Naive thymus-derived CD4-positive, alpha-beta T cell (primary cell): ENCODE data around the gene CARS2. TPM values are rescaled to one million over a fixed set of nuclear protein-coding genes. Genes with fewer than 3 reads are reported as not detected.

Experiments
- ATAC-seq: fragments of 150-1000 bp; cut with Tn5 transposase; 2 replicates; pipeline ENCODE4 v1.10.0; 2021; ENCODE audit warnings: mild to moderate bottlenecking, moderate library complexity
- CTCF ChIA-PET: fragments of 350-600 bp; sonication (Branson Sonifier 250); formaldehyde crosslinking; loops from one replicate; lab custom pipeline; 2021; ENCODE audit warnings: antibody characterized with exemption; lab: Charles Lee
- POLR2A ChIA-PET: fragments of 350-600 bp; sonication (Branson Sonifier 250); formaldehyde crosslinking; loops from one replicate; lab custom pipeline; 2021; ENCODE audit warnings: antibody characterized with exemption, inconsistent platforms; lab: Charles Lee
- DNase-seq, 9 donors: peaks; one replicate each; pipeline versions ENCODE4 v3.0.0 to v3.0.0-alpha.2; 2020 to 2022; ENCODE audit warnings: mixed read lengths in 1 of 9
- H3K27ac ChIP-seq: one replicate; pipeline ENCODE4 v1.7.0; 2013; ENCODE audit warnings: mild to moderate bottlenecking, low read depth, low read length, moderate library complexity
- H3K27me3 ChIP-seq, 2 donors: one replicate each; pipeline ENCODE4 v1.7.0; 2013; ENCODE audit warnings: low read length in 2 of 2, mild to moderate bottlenecking in 2 of 2, moderate library complexity in 2 of 2; ENCODE audit not compliant: control insufficient read depth in 2 of 2, insufficient read depth in 2 of 2
- H3K36me3 ChIP-seq, 3 experiments: 1 replicate in 2 of 3; 2 replicates in 1 of 3; pipeline ENCODE4 v1.7.0; 2013; ENCODE audit warnings: low read length in 3 of 3, mild to moderate bottlenecking in 3 of 3, moderate library complexity in 1 of 3; ENCODE audit not compliant: insufficient read depth in 3 of 3, control insufficient read depth in 2 of 3
- H3K4me1 ChIP-seq, 2 donors: one replicate each; pipeline ENCODE4 v1.7.0; 2013; ENCODE audit warnings: low read length in 2 of 2, mild to moderate bottlenecking in 2 of 2, moderate library complexity in 1 of 2; ENCODE audit not compliant: control insufficient read depth in 2 of 2, insufficient read depth in 2 of 2
- H3K4me3 ChIP-seq: 2 replicates; pipeline ENCODE4 v1.7.0; 2013; ENCODE audit warnings: mild to moderate bottlenecking, low read length
- H3K9me3 ChIP-seq, 3 experiments: 1 replicate in 2 of 3; 2 replicates in 1 of 3; pipeline ENCODE4 v1.7.0; 2013; ENCODE audit warnings: low read length in 3 of 3; ENCODE audit not compliant: control insufficient read depth in 2 of 3
- H3K27ac Mint-ChIP-seq, 9 donors: one replicate each; pipeline ENCODE4 v1.8.0; 2020 to 2022; ENCODE audit warnings: mixed read lengths in 9 of 9, mild to moderate bottlenecking in 8 of 9, moderate library complexity in 5 of 9, inconsistent platforms in 2 of 9
- H3K27me3 Mint-ChIP-seq, 5 donors: one replicate each; pipeline ENCODE4 v1.8.0; 2021 to 2022; ENCODE audit warnings: mixed read lengths in 5 of 5, mild to moderate bottlenecking in 1 of 5
- H3K36me3 Mint-ChIP-seq, 5 donors: one replicate each; pipeline ENCODE4 v1.8.0; 2020 to 2022; ENCODE audit warnings: mixed read lengths in 5 of 5, mild to moderate bottlenecking in 3 of 5, inconsistent platforms in 1 of 5
- H3K4me1 Mint-ChIP-seq, 7 donors: one replicate each; pipeline ENCODE4 v1.8.0; 2020 to 2022; ENCODE audit warnings: mixed read lengths in 7 of 7, mild to moderate bottlenecking in 3 of 7, inconsistent platforms in 1 of 7
- H3K4me3 Mint-ChIP-seq, 10 donors: one replicate each; pipeline ENCODE4 v1.8.0; 2020 to 2022; ENCODE audit warnings: mild to moderate bottlenecking in 10 of 10, mixed read lengths in 10 of 10, moderate library complexity in 6 of 10, inconsistent platforms in 2 of 10
- H3K9me3 Mint-ChIP-seq, 11 donors: one replicate each; pipeline ENCODE4 v1.8.0; 2020 to 2022; ENCODE audit warnings: mixed read lengths in 11 of 11, mild to moderate bottlenecking in 4 of 11, inconsistent platforms in 1 of 11, moderate library complexity in 1 of 11
- intact Hi-C, 2 donors: fragments of 100-400 bp; cut with micrococcal nuclease; formaldehyde crosslinking; loops; one replicate each; pipeline ENCODE4 v1.15.1; 2023
- polyA plus RNA-seq, 2 donors: library from polyadenylated mRNA; unstranded; fragments of 300-500 nt; fragmentation: Illumina TruSeq; gene quantifications; one replicate each; pipeline ENCODE4 v1.2.3, GENCODE V29; 2021
- total RNA-seq, 6 experiments: library from RNA in 5 of 6; stranded (reverse) in 5 of 6; gene quantifications; 1 replicate in 5 of 6; 2 replicates in 1 of 6; pipeline ENCODE4 v1.2.3 and lab custom pipeline; 2021 to 2026

The CARS2 gene
- total and polyA plus RNA-seq, 7 experiments from 2014 or later, result 28.6 to 106 (median 85.8) TPM

- Histone ChIP-seq H3K36me3 (peaks cover 0 to 68% (median 0%) of the 10 kb centered on the region in 3 experiments), H3K9me3 (no peaks in the 10 kb centered on the region), H3K27ac (no peak overlapping the region), H3K27me3 (no peaks in the 10 kb centered on the region), H3K4me3 (no peak overlapping the region), H3K4me1 (no peaks in the 10 kb centered on the region)
- intact Hi-C loops, result no loop called here
- Mint-ChIP-seq H3K27me3 (no peaks in the 10 kb centered on the region), H3K4me1 (peaks cover 0 to 8% (median 6%) of the 10 kb centered on the region in 7 donors), H3K27ac (peak overlapping the region in 1 of 9 donors; percentile 5), H3K36me3 (peaks cover 6 to 25% (median 8%) of the 10 kb centered on the region in 5 donors), H3K9me3 (no peaks in the 10 kb centered on the region), H3K4me3 (no peak overlapping the region)
- DNase-seq, result no peak
- CTCF ChIA-PET, result interaction anchor here (0.5 kb wide), 1 partner anchor 24 kb away, joined by 3 read pairs; no protein-coding TSS in a partner anchor
- ATAC-seq, result no peak
- POLR2A ChIA-PET, result interaction anchor here (0.5 kb wide), 1 partner anchor 28 kb away, joined by 5 read pairs; no protein-coding TSS in a partner anchor
Measured at GRCh38 chr13:110687736-110688135, 18.2 kb downstream of the CARS2 start.

- Histone ChIP-seq H3K4me1 (no peaks in the 10 kb centered on the region), H3K4me3 (no peak overlapping the region), H3K36me3 (peaks cover 0 to 81% (median 0%) of the 10 kb centered on the region in 3 experiments), H3K9me3 (no peaks in the 10 kb centered on the region), H3K27ac (no peak overlapping the region), H3K27me3 (no peaks in the 10 kb centered on the region)
- ChIA-PET POLR2A (no interaction called here), CTCF (no interaction called here)
- intact Hi-C loops, result no loop called here
- no peak for ATAC-seq
- H3K4me1 Mint-ChIP-seq, result peaks cover 0 to 13% (median 4%) of the 10 kb centered on the region in 7 donors
- H3K4me3 Mint-ChIP-seq, result no peak overlapping the region
- peaks cover 6 to 29% (median 12%) of the 10 kb centered on the region in 5 donors for H3K36me3 Mint-ChIP-seq
- no peak for DNase-seq
- no peaks in the 10 kb centered on the region for H3K9me3 Mint-ChIP-seq
- peak overlapping the region in 3 of 9 donors; percentile 4 to 45 (median 14) for H3K27ac Mint-ChIP-seq
- no peaks in the 10 kb centered on the region for H3K27me3 Mint-ChIP-seq
Measured at GRCh38 chr13:110685305-110686020, 20.5 kb downstream of the CARS2 start.

- H3K36me3 Mint-ChIP-seq, result peaks cover 6 to 34% (median 13%) of the 10 kb centered on the region in 5 donors
- ATAC-seq, result no peak
- H3K4me1 Mint-ChIP-seq, result peaks cover 0 to 11% (median 4%) of the 10 kb centered on the region in 7 donors
- H3K4me3 Mint-ChIP-seq, result no peak overlapping the region
- no peak overlapping the region for H3K27ac ChIP-seq
- H3K27me3 ChIP-seq, result no peaks in the 10 kb centered on the region
- intact Hi-C loops, result loop anchor here in 1 of 2 donors (5.0 kb wide), 1 partner anchor 368 kb away; no protein-coding TSS in a partner anchor
- ChIA-PET POLR2A (interaction anchor here (1.2 kb wide), 1 partner anchor 18 kb away, joined by 3 read pairs; no protein-coding TSS in a partner anchor), CTCF (interaction anchor here (1.2 to 2.0 kb wide), 5 partner anchors 7 to 134 kb away, joined by 3 to 23 read pairs (median 7); no protein-coding TSS in a partner anchor)
- H3K9me3 ChIP-seq, result no peaks in the 10 kb centered on the region
- H3K27me3 Mint-ChIP-seq, result no peaks in the 10 kb centered on the region
- H3K9me3 Mint-ChIP-seq, result no peaks in the 10 kb centered on the region
- H3K27ac Mint-ChIP-seq, result no peak overlapping the region
- no peaks in the 10 kb centered on the region for H3K4me1 ChIP-seq
- peaks cover 0 to 82% (median 0%) of the 10 kb centered on the region in 3 experiments for H3K36me3 ChIP-seq
- no peak for DNase-seq
- H3K4me3 ChIP-seq, result no peak overlapping the region
Measured at GRCh38 chr13:110684388-110685056, 21.4 kb downstream of the CARS2 start.

GRCh38 chr13:110683921-110684320 is 22.0 kb downstream of the CARS2 start:
- no peak overlapping the region for H3K4me3 ChIP-seq
- H3K36me3 Mint-ChIP-seq, result peaks cover 6 to 34% (median 14%) of the 10 kb centered on the region in 5 donors
- POLR2A ChIA-PET, result interaction anchor here (1.0 to 1.3 kb wide), 3 partner anchors 18 to 31 kb away, joined by 3 to 12 read pairs (median 4); no protein-coding TSS in a partner anchor
- H3K27me3 Mint-ChIP-seq, result no peaks in the 10 kb centered on the region
- H3K4me1 ChIP-seq, result no peaks in the 10 kb centered on the region
- no peaks in the 10 kb centered on the region for H3K9me3 Mint-ChIP-seq
- peaks cover 0 to 79% (median 2%) of the 10 kb centered on the region in 3 experiments for H3K36me3 ChIP-seq
- H3K4me1 Mint-ChIP-seq, result peaks cover 0 to 12% (median 4%) of the 10 kb centered on the region in 7 donors
- no peak for ATAC-seq
- DNase-seq, result no peak
- no peak overlapping the region for H3K27ac Mint-ChIP-seq
- intact Hi-C loops, result loop anchor here (1.0 to 5.0 kb wide), 6 partner anchors 21 to 368 kb away; no protein-coding TSS in a partner anchor
- no peaks in the 10 kb centered on the region for H3K9me3 ChIP-seq
- H3K27ac ChIP-seq, result no peak overlapping the region
- H3K27me3 ChIP-seq, result no peaks in the 10 kb centered on the region
- CTCF ChIA-PET, result interaction anchor here (1.2 to 2.0 kb wide), 7 partner anchors 8 to 230 kb away, joined by 3 to 23 read pairs (median 3); no protein-coding TSS in a partner anchor
- H3K4me3 Mint-ChIP-seq, result no peak overlapping the region

GRCh38 chr13:110683203-110683883 is 22.6 kb downstream of the CARS2 start:
- CTCF ChIA-PET, result interaction anchor here (0.6 to 2.0 kb wide), 7 partner anchors 8 to 230 kb away, joined by 3 to 23 read pairs (median 3); no protein-coding TSS in a partner anchor
- POLR2A ChIA-PET, result interaction anchor here (1.0 to 1.3 kb wide), 3 partner anchors 19 to 32 kb away, joined by 3 to 12 read pairs (median 4); no protein-coding TSS in a partner anchor
- Mint-ChIP-seq H3K4me3 (no peak overlapping the region), H3K36me3 (peaks cover 6 to 40% (median 20%) of the 10 kb centered on the region in 5 donors), H3K9me3 (no peaks in the 10 kb centered on the region), H3K27me3 (no peaks in the 10 kb centered on the region), H3K4me1 (peaks cover 2 to 15% (median 4%) of the 10 kb centered on the region in 7 donors), H3K27ac (peak overlapping the region in 1 of 9 donors; percentile 6)
- Histone ChIP-seq H3K4me1 (no peaks in the 10 kb centered on the region), H3K27ac (no peak overlapping the region), H3K9me3 (no peaks in the 10 kb centered on the region), H3K27me3 (no peaks in the 10 kb centered on the region), H3K36me3 (peaks cover 0 to 79% (median 8%) of the 10 kb centered on the region in 3 experiments), H3K4me3 (no peak overlapping the region)
- DNase-seq, result peak in 6 of 9 donors; percentile 14 to 62 (median 26)
- ATAC-seq, result peak; percentile 54
- intact Hi-C loops, result loop anchor here (1.0 to 5.0 kb wide), 6 partner anchors 21 to 369 kb away; no protein-coding TSS in a partner anchor
